ENCODE data around the gene CHIC2. TPM values are rescaled to one million over a fixed set of nuclear protein-coding genes. Genes with fewer than 3 reads are reported as not detected.
A peak's percentile ranks its signal among the peaks of the same experiment; 100 is the strongest.

Gene CHIC2
- 10.8 TPM for total RNA-seq (2021; ENCODE audit: unreplicated experiment)
- polyA plus RNA-seq (2012): 7.1 and 9.0 TPM in 2 replicates
- Bru-seq, nascent RNA: percentile 83 among the genes with signal in this experiment
- BruChase-seq, experiment 1, labeled RNA remaining after a 6-hour chase: percentile 61 among the genes with signal in this experiment
- BruChase-seq, experiment 2, labeled RNA remaining after a 2-hour chase: percentile 69 among the genes with signal in this experiment
- long read RNA-seq, transcript CHIC2-201 (6 exons, 1,194 nt): major isoform, 26 of 27 reads
- long read RNA-seq, partial matches to known transcripts: 0 of 27 reads
- long read RNA-seq, other reads (novel, unspliced or antisense): 0 of 27 reads

DNA sequence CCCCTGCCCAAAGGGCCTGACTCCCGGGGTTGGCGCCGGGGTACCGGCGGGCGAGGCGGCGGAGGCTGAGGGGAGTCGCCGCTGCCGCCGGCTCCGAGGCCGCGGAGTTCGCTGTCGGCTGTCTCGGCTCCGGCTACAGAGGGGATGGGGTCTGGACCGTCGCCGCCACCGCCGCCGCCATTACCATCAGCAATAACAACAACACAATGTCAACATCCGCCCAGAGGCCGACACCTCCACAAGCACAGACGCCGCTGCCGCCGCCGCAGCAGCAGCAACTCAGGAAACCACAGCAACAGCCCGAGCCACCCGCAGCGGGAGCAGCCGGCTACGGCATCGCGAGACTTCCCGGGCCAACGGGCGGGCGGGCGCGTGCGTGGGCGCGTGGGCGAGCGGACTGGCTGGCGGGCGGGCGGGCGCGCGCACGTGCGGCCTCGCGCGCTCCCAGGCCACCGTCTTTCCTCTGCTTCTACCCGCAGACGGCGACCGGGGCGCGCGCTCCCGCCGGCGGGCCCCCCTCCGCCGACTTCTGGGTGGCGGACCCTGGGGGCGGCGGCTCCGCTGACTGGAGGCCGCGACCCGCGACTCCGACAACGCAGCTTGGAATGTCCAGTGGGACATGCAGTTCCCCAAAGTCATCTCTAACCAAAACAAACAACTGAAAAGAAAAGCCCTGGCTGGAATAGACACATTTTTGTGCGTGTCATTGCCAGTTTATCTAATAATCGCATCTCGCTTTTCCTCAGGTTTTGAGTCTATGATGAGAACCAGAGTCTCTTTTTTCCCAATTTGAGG, at the start of gene CHIC2:
Gene CHIC2 (minus strand): TSS at position 289 of the 795 bp plus-strand sequence. CDS start 305 bp downstream, outside the sequence.
- Histone ChIP-seq H3K4me1 (ENCODE audit: control insufficient read depth in 1 of 2, insufficient read depth in 2 of 2, low read length in 2 of 2) (peaks cover 13 to 34% of the 10 kb centered on the region in 2 experiments), H3K9me2 (ENCODE audit: insufficient read depth) (no peaks in the 10 kb centered on the region), H2AFZ (ENCODE audit: low read depth, low read length, poor library complexity, severe bottlenecking) (peak within 1 kb of the TSS; percentile 22), H3K4me2 (ENCODE audit: low read length) (peak within 1 kb of the TSS; percentile 92), H3K4me3 (replicated peaks in 1 of 2; ENCODE audit: low read depth in 1 of 2, low read length in 2 of 2) (peak within 1 kb of the TSS; percentile 92 to 93), H3K27me3 (ENCODE audit: insufficient read depth, low read length) (no peaks in the 10 kb centered on the region), H3K36me3 (ENCODE audit: control insufficient read depth in 1 of 2, insufficient read depth in 2 of 2, low read length in 2 of 2) (no peaks in the 10 kb centered on the region), H3K9ac (ENCODE audit: low read length) (peak within 1 kb of the TSS; percentile 87), H4K20me1 (ENCODE audit: insufficient read depth) (no peaks in the 10 kb centered on the region), H3K27ac (ENCODE audit: low read depth, low read length) (peak within 1 kb of the TSS; percentile 72), H3K79me2 (ENCODE audit: insufficient read depth, low read length) (peaks cover 47% of the 10 kb centered on the region), H3K9me3 (ENCODE audit: control insufficient read depth in 1 of 2, insufficient read depth in 1 of 2, low read depth in 1 of 2, low read length in 2 of 2) (no peaks in the 10 kb centered on the region)
- peak; percentile 77 for DNase-seq (ENCODE audit: low read depth, low spot score)
- no TSS peak for BruUV-seq (replicated peaks)
- no peak for TF ChIP-seq ELF1 (IDR thresholded peaks at IDR 0.05; ENCODE audit: borderline replicate concordance, low read depth)
- TF ChIP-seq FOSL1 (IDR thresholded peaks at IDR 0.05; ENCODE audit: low read depth): no peak
- TF ChIP-seq SP1 (IDR thresholded peaks at IDR 0.05; ENCODE audit: low read depth): no peak
- TF ChIP-seq EGR1 (IDR thresholded peaks at IDR 0.05; ENCODE audit: low read depth): peak; percentile 88
- TF ChIP-seq JUND (IDR thresholded peaks at IDR 0.05): no peak
- TF ChIP-seq TCF7L2 (IDR thresholded peaks at IDR 0.05; ENCODE audit: borderline replicate concordance, extremely low read depth, insufficient read depth, insufficient read length): peak; percentile 54
- TF ChIP-seq, protein P1, sequence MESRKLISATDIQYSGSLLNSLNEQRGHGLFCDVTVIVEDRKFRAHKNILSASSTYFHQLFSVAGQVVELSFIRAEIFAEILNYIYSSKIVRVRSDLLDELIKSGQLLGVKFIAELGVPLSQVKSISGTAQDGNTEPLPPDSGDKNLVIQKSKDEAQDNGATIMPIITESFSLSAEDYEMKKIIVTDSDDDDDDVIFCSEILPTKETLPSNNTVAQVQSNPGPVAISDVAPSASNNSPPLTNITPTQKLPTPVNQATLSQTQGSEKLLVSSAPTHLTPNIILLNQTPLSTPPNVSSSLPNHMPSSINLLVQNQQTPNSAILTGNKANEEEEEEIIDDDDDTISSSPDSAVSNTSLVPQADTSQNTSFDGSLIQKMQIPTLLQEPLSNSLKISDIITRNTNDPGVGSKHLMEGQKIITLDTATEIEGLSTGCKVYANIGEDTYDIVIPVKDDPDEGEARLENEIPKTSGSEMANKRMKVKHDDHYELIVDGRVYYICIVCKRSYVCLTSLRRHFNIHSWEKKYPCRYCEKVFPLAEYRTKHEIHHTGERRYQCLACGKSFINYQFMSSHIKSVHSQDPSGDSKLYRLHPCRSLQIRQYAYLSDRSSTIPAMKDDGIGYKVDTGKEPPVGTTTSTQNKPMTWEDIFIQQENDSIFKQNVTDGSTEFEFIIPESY (IDR thresholded peaks at IDR 0.05; ENCODE audit: extremely low read depth, insufficient replicate concordance, low read length): peak; percentile 95
- TF ChIP-seq ZFX (IDR thresholded peaks at IDR 0.05): peak; percentile 86
- TF ChIP-seq YY1 (IDR thresholded peaks at IDR 0.05; ENCODE audit: extremely low read depth, insufficient replicate concordance, low read depth, low read length): peak; percentile 49
- TF ChIP-seq SIN3A (IDR thresholded peaks at IDR 0.05; ENCODE audit: low read depth): peak; percentile 81
- TF ChIP-seq, protein P2, sequence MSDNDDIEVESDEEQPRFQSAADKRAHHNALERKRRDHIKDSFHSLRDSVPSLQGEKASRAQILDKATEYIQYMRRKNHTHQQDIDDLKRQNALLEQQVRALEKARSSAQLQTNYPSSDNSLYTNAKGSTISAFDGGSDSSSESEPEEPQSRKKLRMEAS (IDR thresholded peaks at IDR 0.05): peak; percentile 49
- TF ChIP-seq POLR2AphosphoS5 (IDR thresholded peaks at IDR 0.05; ENCODE audit: low read depth, low read length): peak; percentile 97
- TF ChIP-seq POLR2A (IDR thresholded peaks at IDR 0.05; ENCODE audit: borderline replicate concordance, extremely low read depth, insufficient read depth, insufficient read length): peak; percentile 72
- no peak for TF ChIP-seq SRF (IDR thresholded peaks at IDR 0.05; ENCODE audit: low read depth)
- TF ChIP-seq, protein P3, sequence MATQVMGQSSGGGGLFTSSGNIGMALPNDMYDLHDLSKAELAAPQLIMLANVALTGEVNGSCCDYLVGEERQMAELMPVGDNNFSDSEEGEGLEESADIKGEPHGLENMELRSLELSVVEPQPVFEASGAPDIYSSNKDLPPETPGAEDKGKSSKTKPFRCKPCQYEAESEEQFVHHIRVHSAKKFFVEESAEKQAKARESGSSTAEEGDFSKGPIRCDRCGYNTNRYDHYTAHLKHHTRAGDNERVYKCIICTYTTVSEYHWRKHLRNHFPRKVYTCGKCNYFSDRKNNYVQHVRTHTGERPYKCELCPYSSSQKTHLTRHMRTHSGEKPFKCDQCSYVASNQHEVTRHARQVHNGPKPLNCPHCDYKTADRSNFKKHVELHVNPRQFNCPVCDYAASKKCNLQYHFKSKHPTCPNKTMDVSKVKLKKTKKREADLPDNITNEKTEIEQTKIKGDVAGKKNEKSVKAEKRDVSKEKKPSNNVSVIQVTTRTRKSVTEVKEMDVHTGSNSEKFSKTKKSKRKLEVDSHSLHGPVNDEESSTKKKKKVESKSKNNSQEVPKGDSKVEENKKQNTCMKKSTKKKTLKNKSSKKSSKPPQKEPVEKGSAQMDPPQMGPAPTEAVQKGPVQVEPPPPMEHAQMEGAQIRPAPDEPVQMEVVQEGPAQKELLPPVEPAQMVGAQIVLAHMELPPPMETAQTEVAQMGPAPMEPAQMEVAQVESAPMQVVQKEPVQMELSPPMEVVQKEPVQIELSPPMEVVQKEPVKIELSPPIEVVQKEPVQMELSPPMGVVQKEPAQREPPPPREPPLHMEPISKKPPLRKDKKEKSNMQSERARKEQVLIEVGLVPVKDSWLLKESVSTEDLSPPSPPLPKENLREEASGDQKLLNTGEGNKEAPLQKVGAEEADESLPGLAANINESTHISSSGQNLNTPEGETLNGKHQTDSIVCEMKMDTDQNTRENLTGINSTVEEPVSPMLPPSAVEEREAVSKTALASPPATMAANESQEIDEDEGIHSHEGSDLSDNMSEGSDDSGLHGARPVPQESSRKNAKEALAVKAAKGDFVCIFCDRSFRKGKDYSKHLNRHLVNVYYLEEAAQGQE (IDR thresholded peaks at IDR 0.05; ENCODE audit: low read depth): no peak
- ChIA-PET RAD21 (ENCODE audit: low non-redundant PET in 1 of 2, low total read pairs in 2 of 2, uncharacterized antibody in 2 of 2, unreplicated experiment in 2 of 2) (no interaction called here), CTCF (no interaction called here), POLR2A (interaction anchor here (0.6 kb wide), 1 partner anchor 94 kb away, joined by 3 read pairs; no protein-coding TSS in a partner anchor)
- intact Hi-C loops (cut with micrococcal nuclease): no loop called here
- ATAC-seq: peak; percentile 96
